Testis (tissue), 2 donors: Measurements from ENCODE around the gene HOXB3.

Experiments used
- POLR2A ChIP-seq: fragments of 450-650 bp; IDR thresholded peaks from one replicate; pipeline ENCODE4 v1.6.1; 2017; ENCODE audit warnings: antibody characterized with exemption, mild to moderate bottlenecking, moderate library complexity
- TF ChIP-seq, protein P1 (sequence below), 3 experiments: fragments of 450-650 bp in 2 of 3; fragments of 200-600 bp in 1 of 3; sonication (generic) in 1 of 3; IDR thresholded peaks; one replicate each; pipeline ENCODE4 v1.5.1; 2016 to 2019; ENCODE audit warnings: antibody characterized with exemption in 3 of 3, mild to moderate bottlenecking in 2 of 3, moderate library complexity in 1 of 3

DNA sequence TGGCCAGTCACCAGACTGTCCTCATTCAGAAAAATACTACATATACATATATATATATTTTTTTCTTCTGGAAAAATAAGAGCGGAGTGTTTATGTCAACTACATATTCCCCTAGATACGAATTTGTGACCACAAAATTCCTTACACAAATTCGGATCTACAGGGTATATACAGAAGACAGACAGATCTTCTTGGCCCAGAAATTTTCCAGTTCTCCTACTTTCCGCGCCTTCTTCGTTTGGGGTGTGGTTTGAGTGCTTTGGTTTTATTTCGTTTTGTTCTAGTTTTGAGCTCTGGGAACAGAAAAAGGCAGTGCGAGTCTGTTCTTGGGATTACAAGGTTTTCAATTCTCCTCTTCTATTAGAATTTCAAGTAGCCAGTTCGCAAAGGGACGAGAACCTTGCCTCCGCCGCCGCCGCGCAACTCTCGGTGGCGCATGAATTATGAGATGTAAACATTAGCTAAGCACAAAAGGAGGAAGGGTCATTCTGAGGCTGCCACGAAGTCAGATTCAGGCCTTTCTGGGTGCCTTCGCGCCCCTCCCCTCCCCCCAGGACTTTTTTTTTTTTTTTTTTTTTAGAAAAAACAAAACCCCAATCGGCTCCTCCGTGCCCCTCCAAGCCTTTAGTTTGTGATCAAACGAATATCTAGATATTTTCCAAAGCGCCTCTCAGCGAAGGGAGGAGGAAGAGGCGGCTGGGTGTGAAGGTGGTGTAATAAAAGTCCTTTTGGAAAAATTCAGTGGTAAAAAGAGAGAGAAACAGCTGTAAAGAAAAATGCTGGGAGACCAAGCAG is 10.1 kb downstream of the HOXB3 start:
- TF ChIP-seq, protein P1, sequence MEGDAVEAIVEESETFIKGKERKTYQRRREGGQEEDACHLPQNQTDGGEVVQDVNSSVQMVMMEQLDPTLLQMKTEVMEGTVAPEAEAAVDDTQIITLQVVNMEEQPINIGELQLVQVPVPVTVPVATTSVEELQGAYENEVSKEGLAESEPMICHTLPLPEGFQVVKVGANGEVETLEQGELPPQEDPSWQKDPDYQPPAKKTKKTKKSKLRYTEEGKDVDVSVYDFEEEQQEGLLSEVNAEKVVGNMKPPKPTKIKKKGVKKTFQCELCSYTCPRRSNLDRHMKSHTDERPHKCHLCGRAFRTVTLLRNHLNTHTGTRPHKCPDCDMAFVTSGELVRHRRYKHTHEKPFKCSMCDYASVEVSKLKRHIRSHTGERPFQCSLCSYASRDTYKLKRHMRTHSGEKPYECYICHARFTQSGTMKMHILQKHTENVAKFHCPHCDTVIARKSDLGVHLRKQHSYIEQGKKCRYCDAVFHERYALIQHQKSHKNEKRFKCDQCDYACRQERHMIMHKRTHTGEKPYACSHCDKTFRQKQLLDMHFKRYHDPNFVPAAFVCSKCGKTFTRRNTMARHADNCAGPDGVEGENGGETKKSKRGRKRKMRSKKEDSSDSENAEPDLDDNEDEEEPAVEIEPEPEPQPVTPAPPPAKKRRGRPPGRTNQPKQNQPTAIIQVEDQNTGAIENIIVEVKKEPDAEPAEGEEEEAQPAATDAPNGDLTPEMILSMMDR (IDR thresholded peaks at IDR 0.05): no peak
- no peak for TF ChIP-seq POLR2A
